Fibroblast of lung (primary cell): ENCODE data around the gene POLN. TPM values are rescaled to one million over a fixed set of nuclear protein-coding genes. Genes with fewer than 3 reads are reported as not detected.

ENCODE experiments used
- DNase-seq, 2 donors: peaks; one replicate each; pipeline versions ENCODE4 v3.0.0 to v3.0.0-alpha.2; 2010; ENCODE audit warnings: low read depth in 2 of 2
- H2AFZ ChIP-seq: 2 replicates; pipeline ENCODE4 v1.5.1; 2012; ENCODE audit warnings: low read length, control low read depth, inconsistent platforms
- H3K27ac ChIP-seq: 2 replicates; pipeline ENCODE4 v1.5.1; 2011; ENCODE audit warnings: low read length, control low read depth; ENCODE audit not compliant: insufficient read depth
- H3K27me3 ChIP-seq: 2 replicates; pipeline ENCODE4 v1.5.1; 2011; ENCODE audit warnings: mild to moderate bottlenecking, low read length; ENCODE audit not compliant: control insufficient read depth, insufficient read depth
- H3K36me3 ChIP-seq: 2 replicates; pipeline ENCODE4 v1.5.1; 2011; ENCODE audit warnings: low read length; ENCODE audit not compliant: control insufficient read depth, insufficient read depth
- H3K4me1 ChIP-seq: 2 replicates; pipeline ENCODE4 v1.5.1; 2011; ENCODE audit warnings: low read length; ENCODE audit not compliant: control insufficient read depth, insufficient read depth; ENCODE audit errors: extremely low read depth
- H3K4me2 ChIP-seq: 2 replicates; pipeline ENCODE4 v1.5.1; 2011; ENCODE audit warnings: low read length, control low read depth; ENCODE audit not compliant: insufficient read depth; ENCODE audit errors: extremely low read depth
- H3K4me3 ChIP-seq, 4 experiments: fragments of 200-600 bp in 1 of 4; sonication (generic) in 1 of 4; replicated peaks in 1 of 4; 2 replicates each; pipeline ENCODE4 v1.5.1; 2011 to 2016; ENCODE audit warnings: low read length in 4 of 4, low read depth in 3 of 4, mild to moderate bottlenecking in 3 of 4, control low read depth in 2 of 4, inconsistent platforms in 1 of 4, mixed read lengths in 1 of 4; ENCODE audit not compliant: insufficient read depth in 1 of 4; ENCODE audit errors: control extremely low read depth in 1 of 4
- H3K79me2 ChIP-seq: 2 replicates; pipeline ENCODE4 v1.5.1; 2012; ENCODE audit warnings: mild to moderate bottlenecking, low read length, inconsistent platforms; ENCODE audit not compliant: control insufficient read depth, insufficient read depth
- H3K9ac ChIP-seq: 2 replicates; pipeline ENCODE4 v1.5.1; 2011; ENCODE audit warnings: mild to moderate bottlenecking, low read length, control low read depth; ENCODE audit not compliant: insufficient read depth
- H3K9me3 ChIP-seq: 2 replicates; pipeline ENCODE4 v1.5.1; 2012; ENCODE audit warnings: low read depth, low read length; ENCODE audit not compliant: control insufficient read depth, insufficient read depth
- H4K20me1 ChIP-seq: 2 replicates; pipeline ENCODE4 v1.5.1; 2011; ENCODE audit warnings: low read length; ENCODE audit not compliant: control insufficient read depth, insufficient read depth; ENCODE audit errors: extremely low read depth
- CTCF ChIP-seq, 2 donors: IDR thresholded peaks in 1 of 2; conservative IDR thresholded peaks in 1 of 2; 1 replicate in 1 of 2; 2 replicates in 1 of 2; pipeline ENCODE4 v1.5.1; 2011 to 2012; ENCODE audit warnings: low read length in 2 of 2, control low read depth in 1 of 2, inconsistent platforms in 1 of 2, low read depth in 1 of 2, mild to moderate bottlenecking in 1 of 2
- EZH2 ChIP-seq: IDR thresholded peaks from 2 replicates; pipeline ENCODE4 v1.5.1; 2012; ENCODE audit warnings: low read length, control low read depth, mild to moderate bottlenecking; ENCODE audit errors: missing control alignments
- polyA plus RNA-seq, 2 donors: library from polyadenylated mRNA; depleted of rRNA in 1 of 2; stranded (reverse) in 1 of 2; unstranded in 1 of 2; fragments of >200 nt; gene quantifications; 2 replicates each; pipeline ENCODE4 v1.2.1, GENCODE V29; 2011 to 2012; ENCODE audit warnings: missing spikeins in 1 of 2
- total RNA-seq: library from RNA; depleted of rRNA; stranded (reverse); fragments of >200 nt; gene quantifications from 2 replicates; pipeline ENCODE4 v1.2.1, GENCODE V29; 2014

POLN gene
- total and polyA plus RNA-seq, 2 donors (not counting 1 experiment from before 2014, with no cell fraction given): 0.58 to 5.6 TPM

- no peaks in the 10 kb centered on the region for H3K36me3 ChIP-seq
- no peak overlapping the region for H3K4me3 ChIP-seq
- H3K4me1 ChIP-seq: no peaks in the 10 kb centered on the region
- H3K79me2 ChIP-seq: no peaks in the 10 kb centered on the region
- DNase-seq: no peak
- H4K20me1 ChIP-seq: no peaks in the 10 kb centered on the region
- no peaks in the 10 kb centered on the region for H3K27me3 ChIP-seq
- H3K27ac ChIP-seq: no peak overlapping the region
- H3K9me3 ChIP-seq: no peaks in the 10 kb centered on the region
- no peak overlapping the region for H2AFZ ChIP-seq
- no peak overlapping the region for H3K9ac ChIP-seq
- TF ChIP-seq CTCF (conservative IDR thresholded peaks at IDR 0.05 in 1 of 2, IDR thresholded peaks at IDR 0.05 in 1 of 2; ENCODE audit: low read depth in 1 of 2, low read length in 2 of 2) (no peak), EZH2 (no peak)
- no peak overlapping the region for H3K4me2 ChIP-seq
These were observed 168.0 kb downstream of the POLN start for GRCh38 chr4:2073808-2074481.

GRCh38 chr4:2072971-2073807, 168.7 kb downstream of the POLN start:
- no peak overlapping the region for H3K9ac ChIP-seq
- H3K4me1 ChIP-seq: no peaks in the 10 kb centered on the region
- H3K27ac ChIP-seq: no peak overlapping the region
- H3K36me3 ChIP-seq: no peaks in the 10 kb centered on the region
- H4K20me1 ChIP-seq: no peaks in the 10 kb centered on the region
- H3K9me3 ChIP-seq: no peaks in the 10 kb centered on the region
- no peaks in the 10 kb centered on the region for H3K27me3 ChIP-seq
- H3K4me2 ChIP-seq: no peak overlapping the region
- H2AFZ ChIP-seq: no peak overlapping the region
- H3K79me2 ChIP-seq: no peaks in the 10 kb centered on the region
- TF ChIP-seq CTCF (conservative IDR thresholded peaks at IDR 0.05 in 1 of 2, IDR thresholded peaks at IDR 0.05 in 1 of 2; ENCODE audit: low read depth in 1 of 2, low read length in 2 of 2) (no peak), EZH2 (no peak)
- DNase-seq: no peak
- H3K4me3 ChIP-seq: no peak overlapping the region

- H3K4me3 ChIP-seq: no peak overlapping the region
- H4K20me1 ChIP-seq: no peaks in the 10 kb centered on the region
- DNase-seq: no peak
- no peaks in the 10 kb centered on the region for H3K79me2 ChIP-seq
- no peaks in the 10 kb centered on the region for H3K9me3 ChIP-seq
- no peaks in the 10 kb centered on the region for H3K36me3 ChIP-seq
- no peak overlapping the region for H2AFZ ChIP-seq
- TF ChIP-seq EZH2: no peak
- no peak overlapping the region for H3K4me2 ChIP-seq
- no peaks in the 10 kb centered on the region for H3K4me1 ChIP-seq
- H3K27ac ChIP-seq: no peak overlapping the region
- no peaks in the 10 kb centered on the region for H3K27me3 ChIP-seq
- no peak overlapping the region for H3K9ac ChIP-seq
These were observed 169.7 kb downstream of the POLN start for GRCh38 chr4:2071912-2072867.
